Measurements from ENCODE around the gene TMEM134. TPM values are rescaled to one million over a fixed set of nuclear protein-coding genes. Genes with fewer than 3 reads are reported as not detected.
A peak's percentile ranks its signal among the peaks of the same experiment; 100 is the strongest.

The TMEM134 gene
- total RNA-seq, 4 donors from 2014 or later: 109 to 205 (median 145) TPM

DNA sequence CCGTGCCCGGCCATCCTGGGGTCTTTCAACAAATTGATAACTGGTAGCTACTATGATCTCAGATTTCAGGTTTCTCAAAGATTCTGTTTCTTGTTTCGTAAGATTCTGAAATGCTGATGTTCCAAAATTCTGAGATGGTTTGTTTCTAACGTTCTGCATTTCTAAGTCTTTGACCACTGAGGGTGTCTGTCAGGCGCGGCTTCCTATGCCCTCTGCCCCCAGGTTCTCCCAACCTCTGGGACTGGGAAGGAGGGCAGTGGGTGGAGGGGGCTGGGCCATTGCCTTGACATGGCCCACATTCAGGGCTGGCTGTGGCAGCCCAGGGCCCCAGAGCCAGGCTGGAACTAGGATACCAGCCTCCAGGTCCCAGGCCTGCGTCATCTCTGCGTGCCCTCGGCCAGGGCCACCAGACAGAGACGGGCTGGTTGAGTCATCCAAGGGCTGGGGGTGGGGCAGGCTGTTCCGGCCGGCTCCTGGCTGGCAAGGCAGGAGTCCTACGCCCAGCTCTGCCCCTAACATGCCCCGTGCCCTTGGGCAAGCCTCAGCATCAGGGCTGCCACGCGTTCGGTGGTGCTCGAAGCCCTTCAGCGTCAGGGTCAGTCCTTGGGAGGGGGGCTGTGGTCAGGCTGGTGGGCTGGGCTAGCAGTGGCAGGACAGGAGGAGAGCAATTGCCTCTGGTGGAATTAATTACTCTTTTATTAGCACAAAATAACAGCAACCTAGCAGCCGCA, 5.2 kb downstream of the TMEM134 start:
- DNase-seq: no peak
- peaks cover 33 to 68% (median 38%) of the 10 kb centered on the region in 3 donors for H3K4me1 ChIP-seq
- intact Hi-C loops (cut with DNase I): no loop called here
- no peaks in the 10 kb centered on the region for H3K27me3 ChIP-seq
- H3K27ac ChIP-seq: peak overlapping the region; percentile 93 to 98 (median 96)
- H3K4me3 ChIP-seq: peak overlapping the region in 3 of 4 donors; percentile 47 to 75 (median 50)
- 63 to 73% methylated on average over 6 to 9 of the region's 20 CpGs for WGBS, 2 donors
- TF ChIP-seq, protein P1, sequence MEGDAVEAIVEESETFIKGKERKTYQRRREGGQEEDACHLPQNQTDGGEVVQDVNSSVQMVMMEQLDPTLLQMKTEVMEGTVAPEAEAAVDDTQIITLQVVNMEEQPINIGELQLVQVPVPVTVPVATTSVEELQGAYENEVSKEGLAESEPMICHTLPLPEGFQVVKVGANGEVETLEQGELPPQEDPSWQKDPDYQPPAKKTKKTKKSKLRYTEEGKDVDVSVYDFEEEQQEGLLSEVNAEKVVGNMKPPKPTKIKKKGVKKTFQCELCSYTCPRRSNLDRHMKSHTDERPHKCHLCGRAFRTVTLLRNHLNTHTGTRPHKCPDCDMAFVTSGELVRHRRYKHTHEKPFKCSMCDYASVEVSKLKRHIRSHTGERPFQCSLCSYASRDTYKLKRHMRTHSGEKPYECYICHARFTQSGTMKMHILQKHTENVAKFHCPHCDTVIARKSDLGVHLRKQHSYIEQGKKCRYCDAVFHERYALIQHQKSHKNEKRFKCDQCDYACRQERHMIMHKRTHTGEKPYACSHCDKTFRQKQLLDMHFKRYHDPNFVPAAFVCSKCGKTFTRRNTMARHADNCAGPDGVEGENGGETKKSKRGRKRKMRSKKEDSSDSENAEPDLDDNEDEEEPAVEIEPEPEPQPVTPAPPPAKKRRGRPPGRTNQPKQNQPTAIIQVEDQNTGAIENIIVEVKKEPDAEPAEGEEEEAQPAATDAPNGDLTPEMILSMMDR (IDR thresholded peaks at IDR 0.05): no peak
- peak in 2 of 4 donors; percentile 17 to 26 for TF ChIP-seq POLR2A (IDR thresholded peaks at IDR 0.05)
- no peaks in the 10 kb centered on the region for H3K9me3 ChIP-seq
- peaks cover 0 to 21% (median 0%) of the 10 kb centered on the region in 3 donors for H3K36me3 ChIP-seq

DNA sequence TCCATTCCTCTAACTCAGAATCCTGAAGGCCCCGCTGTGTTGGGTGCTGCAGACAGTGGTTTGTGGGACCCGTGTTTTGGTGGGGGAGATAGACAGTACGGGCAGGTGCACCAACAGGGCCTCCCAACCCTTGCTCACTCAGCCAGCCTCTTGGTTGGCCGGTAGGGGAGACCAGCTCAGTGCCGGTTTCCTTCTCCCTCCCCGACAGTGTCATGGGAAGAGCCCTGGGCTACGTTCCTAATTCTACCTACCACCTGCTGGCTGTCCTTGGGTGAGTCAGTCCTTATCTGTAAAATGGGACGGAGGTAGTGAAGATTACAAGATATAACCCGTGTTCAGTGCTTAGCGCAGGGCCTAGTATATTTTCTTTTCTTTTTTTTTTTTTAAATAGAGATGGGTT, 5.9 kb downstream of the TMEM134 start:
- no peak for TF ChIP-seq POLR2A (IDR thresholded peaks at IDR 0.05)
- TF ChIP-seq, protein P1 (IDR thresholded peaks at IDR 0.05): no peak
- H3K4me1 ChIP-seq: peaks cover 27 to 65% (median 37%) of the 10 kb centered on the region in 3 donors
- DNase-seq: no peak
- intact Hi-C loops (cut with DNase I): no loop called here
- H3K27ac ChIP-seq: peak overlapping the region in 3 of 4 donors; percentile 39 to 96 (median 96)
- H3K9me3 ChIP-seq: no peaks in the 10 kb centered on the region
- H3K4me3 ChIP-seq: no peak overlapping the region
- H3K27me3 ChIP-seq: no peaks in the 10 kb centered on the region
- peaks cover 0 to 21% (median 0%) of the 10 kb centered on the region in 3 donors for H3K36me3 ChIP-seq
- WGBS, 2 donors: 73 to 84% methylated on average over 6 to 9 of the region's 10 CpGs

DNA sequence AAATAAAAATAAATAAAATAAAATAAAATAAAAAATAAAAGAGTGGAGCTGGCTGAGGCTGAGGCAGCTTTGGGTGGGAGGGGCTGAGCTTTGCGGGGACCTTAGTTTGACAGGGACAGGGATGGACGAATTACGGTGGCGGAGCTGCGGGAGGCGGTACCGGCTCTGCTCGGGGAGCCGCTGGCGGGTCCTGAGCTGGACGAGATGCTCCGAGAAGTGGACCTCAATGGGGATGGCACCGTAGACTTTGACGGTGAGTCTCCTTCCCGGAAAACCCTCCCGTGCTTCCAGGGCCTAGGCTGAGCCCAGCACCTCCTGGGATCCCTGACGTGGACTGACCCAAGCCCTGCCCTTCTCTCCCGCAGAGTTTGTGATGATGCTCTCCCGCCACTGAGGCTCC, 10.8 kb downstream of the TMEM134 start:
- DNase-seq: no peak
- intact Hi-C loops (cut with DNase I): no loop called here
- no peaks in the 10 kb centered on the region for H3K36me3 ChIP-seq
- H3K9me3 ChIP-seq: no peaks in the 10 kb centered on the region
- H3K4me1 ChIP-seq: peaks cover 0 to 16% (median 0%) of the 10 kb centered on the region in 3 donors
- H3K4me3 ChIP-seq: no peak overlapping the region
- TF ChIP-seq, protein P1 (IDR thresholded peaks at IDR 0.05): no peak
- no peak for TF ChIP-seq POLR2A (IDR thresholded peaks at IDR 0.05)
- WGBS, 2 donors: 87 to 96% methylated on average over 11 to 15 of the region's 19 CpGs
- H3K27ac ChIP-seq: no peak overlapping the region
- no peaks in the 10 kb centered on the region for H3K27me3 ChIP-seq

DNA sequence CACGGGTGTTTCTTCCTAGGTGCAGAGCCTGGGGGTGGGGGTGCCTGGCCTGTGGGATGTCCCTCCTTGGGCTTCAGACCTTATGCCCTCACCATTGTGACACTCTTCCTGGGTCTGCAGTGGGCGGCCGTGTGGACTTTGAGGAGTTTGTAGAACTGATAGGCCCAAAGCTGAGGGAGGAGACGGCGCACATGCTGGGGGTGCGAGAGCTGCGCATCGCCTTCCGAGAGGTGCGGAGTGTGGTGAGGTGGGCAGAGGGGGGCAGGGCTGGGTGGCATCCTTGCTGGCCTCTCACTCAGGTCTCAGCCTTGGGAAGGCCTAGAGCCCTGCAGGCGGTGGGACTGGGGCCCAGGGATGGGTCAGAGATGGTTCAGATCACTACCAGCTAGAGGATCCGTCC, 11.6 kb downstream of the TMEM134 start:
- H3K27me3 ChIP-seq: no peaks in the 10 kb centered on the region
- TF ChIP-seq, protein P1 (IDR thresholded peaks at IDR 0.05): no peak
- TF ChIP-seq POLR2A (IDR thresholded peaks at IDR 0.05): no peak
- H3K4me3 ChIP-seq: no peak overlapping the region
- H3K9me3 ChIP-seq: no peaks in the 10 kb centered on the region
- intact Hi-C loops (cut with DNase I): no loop called here
- H3K36me3 ChIP-seq: no peaks in the 10 kb centered on the region
- H3K4me1 ChIP-seq: peaks cover 0 to 22% (median 0%) of the 10 kb centered on the region in 3 donors
- no peak for DNase-seq
- H3K27ac ChIP-seq: no peak overlapping the region
- 95% methylated on average over 8 of the region's 12 CpGs; no CpG with 5 or more reads in 1 of the 2 donors for WGBS, 2 donors

DNA sequence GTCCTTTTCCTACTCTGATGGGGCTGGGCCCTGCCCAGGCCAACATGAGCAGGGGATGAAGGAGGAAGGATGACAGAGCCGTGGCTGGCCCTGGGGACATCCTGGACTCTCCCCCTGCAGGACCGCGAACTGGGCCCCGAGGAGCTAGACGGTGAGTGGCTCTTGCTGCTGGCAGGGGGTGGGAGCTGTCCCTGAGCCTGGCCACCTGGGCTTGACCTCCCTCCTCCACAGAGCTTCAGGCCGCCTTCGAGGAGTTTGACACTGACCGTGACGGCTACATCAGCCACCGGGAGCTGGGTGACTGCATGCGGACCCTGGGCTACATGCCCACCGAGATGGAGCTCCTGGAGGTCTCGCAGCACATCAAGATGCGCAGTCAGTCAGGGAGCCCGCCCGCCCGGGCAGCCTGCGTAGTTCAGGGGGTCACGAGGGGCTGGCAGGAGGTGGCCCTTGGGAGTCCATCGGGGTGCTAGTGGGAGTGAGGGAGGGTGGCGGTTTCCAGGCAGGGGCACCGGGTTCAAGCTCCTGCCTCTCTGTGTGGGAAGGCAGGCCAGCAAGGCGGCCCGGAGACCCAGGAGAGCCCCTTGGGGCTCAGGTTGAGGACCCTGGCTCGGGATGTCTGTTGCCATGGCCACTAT, 12.9 kb downstream of the TMEM134 start:
- H3K36me3 ChIP-seq: no peaks in the 10 kb centered on the region
- no peak overlapping the region for H3K4me3 ChIP-seq
- H3K9me3 ChIP-seq: no peaks in the 10 kb centered on the region
- no peaks in the 10 kb centered on the region for H3K27me3 ChIP-seq
- peaks cover 0 to 29% (median 0%) of the 10 kb centered on the region in 3 donors for H3K4me1 ChIP-seq
- H3K27ac ChIP-seq: no peak overlapping the region
- intact Hi-C loops (cut with DNase I): no loop called here
- 79 to 83% methylated on average over 9 of the region's 25 CpGs for whole genome bisulfite sequencing, 2 donors
- no peak for TF ChIP-seq POLR2A (IDR thresholded peaks at IDR 0.05)
- TF ChIP-seq, protein P1 (IDR thresholded peaks at IDR 0.05): no peak
- no peak for DNase-seq

Data from esophagus squamous epithelium (tissue), 5 donors.